Measurements from ENCODE around the gene DNAH14. TPM values are rescaled to one million over a fixed set of nuclear protein-coding genes. Genes with fewer than 3 reads are reported as not detected.

DNAH14 gene
- total and polyA plus RNA-seq, 2 experiments from 2014 or later = 14.7 to 46.1 TPM

GRCh38 chr1:225253173-225253572 is 323.7 kb downstream of the DNAH14 start:
- Histone ChIP-seq H3K4me2 (no peak overlapping the region), H3K9me2 (replicated peaks; ENCODE audit: insufficient read depth) (no peaks in the 10 kb centered on the region), H3K9me3 (ENCODE audit: low read depth) (no peaks in the 10 kb centered on the region), H3K36me3 (replicated peaks; ENCODE audit: insufficient read depth, low read depth) (no peaks in the 10 kb centered on the region), H3K27me3 (no peaks in the 10 kb centered on the region), H4K20me1 (ENCODE audit: insufficient read depth, poor library complexity, severe bottlenecking) (no peaks in the 10 kb centered on the region), H3K79me2 (no peaks in the 10 kb centered on the region), H3K4me1 (ENCODE audit: insufficient read depth) (no peaks in the 10 kb centered on the region), H2AFZ (no peak overlapping the region), H3K27ac (no peak overlapping the region), H3K4me3 (no peak overlapping the region)
- TF ChIP-seq EZH2phosphoT487 (IDR thresholded peaks at IDR 0.05; ENCODE audit: low read depth, severe bottlenecking, unreplicated experiment) (no peak), CTCF (IDR thresholded peaks at IDR 0.05; ENCODE audit: poor library complexity) (no peak), EZH2 (IDR thresholded peaks at IDR 0.05; ENCODE audit: borderline replicate concordance) (no peak)
- WGBS (ENCODE audit: low lambda C conversion rate, missing lambda C conversion rate) = 94% methylated on average over 4 of the region's 4 CpGs
- DNase-seq (ENCODE audit: low spot score) = no peak

GRCh38 chr1:225253784-225254183 is 324.3 kb downstream of the DNAH14 start:
- no peak overlapping the region for H3K27ac ChIP-seq
- WGBS (ENCODE audit: low lambda C conversion rate, missing lambda C conversion rate) = 97% methylated on average over 3 of the region's 3 CpGs
- H3K4me1 ChIP-seq (ENCODE audit: insufficient read depth) = no peaks in the 10 kb centered on the region
- no peak for DNase-seq (ENCODE audit: low spot score)
- no peaks in the 10 kb centered on the region for H3K79me2 ChIP-seq
- no peaks in the 10 kb centered on the region for H3K27me3 ChIP-seq
- no peak overlapping the region for H3K4me3 ChIP-seq
- no peaks in the 10 kb centered on the region for H4K20me1 ChIP-seq (ENCODE audit: insufficient read depth, poor library complexity, severe bottlenecking)
- no peak overlapping the region for H2AFZ ChIP-seq
- no peaks in the 10 kb centered on the region for H3K36me3 ChIP-seq (replicated peaks; ENCODE audit: insufficient read depth, low read depth)
- no peaks in the 10 kb centered on the region for H3K9me3 ChIP-seq (ENCODE audit: low read depth)
- H3K9me2 ChIP-seq (replicated peaks; ENCODE audit: insufficient read depth) = no peaks in the 10 kb centered on the region
- H3K4me2 ChIP-seq = no peak overlapping the region
- no peak for TF ChIP-seq CTCF (IDR thresholded peaks at IDR 0.05; ENCODE audit: poor library complexity)
- no peak for TF ChIP-seq EZH2phosphoT487 (IDR thresholded peaks at IDR 0.05; ENCODE audit: low read depth, severe bottlenecking, unreplicated experiment)
- no peak for TF ChIP-seq EZH2 (IDR thresholded peaks at IDR 0.05; ENCODE audit: borderline replicate concordance)

- Histone ChIP-seq H3K27me3 (no peaks in the 10 kb centered on the region), H3K36me3 (replicated peaks; ENCODE audit: insufficient read depth, low read depth) (no peaks in the 10 kb centered on the region), H3K9me2 (replicated peaks; ENCODE audit: insufficient read depth) (no peaks in the 10 kb centered on the region), H3K4me2 (no peak overlapping the region), H3K9me3 (ENCODE audit: low read depth) (no peaks in the 10 kb centered on the region), H3K79me2 (no peaks in the 10 kb centered on the region), H3K4me3 (no peak overlapping the region), H2AFZ (no peak overlapping the region), H3K4me1 (ENCODE audit: insufficient read depth) (no peaks in the 10 kb centered on the region), H4K20me1 (ENCODE audit: insufficient read depth, poor library complexity, severe bottlenecking) (no peaks in the 10 kb centered on the region), H3K27ac (no peak overlapping the region)
- TF ChIP-seq CTCF (IDR thresholded peaks at IDR 0.05; ENCODE audit: poor library complexity) = no peak
- no peak for TF ChIP-seq EZH2 (IDR thresholded peaks at IDR 0.05; ENCODE audit: borderline replicate concordance)
- no peak for TF ChIP-seq EZH2phosphoT487 (IDR thresholded peaks at IDR 0.05; ENCODE audit: low read depth, severe bottlenecking, unreplicated experiment)
- WGBS (ENCODE audit: low lambda C conversion rate, missing lambda C conversion rate) = 85% methylated on average over 4 of the region's 4 CpGs
- DNase-seq (ENCODE audit: low spot score) = no peak
Observed at GRCh38 chr1:225254676-225255075, 325.2 kb downstream of the DNAH14 start.

GRCh38 chr1:225257081-225257480 is 327.6 kb downstream of the DNAH14 start:
- H3K4me2 ChIP-seq = no peak overlapping the region
- no peak overlapping the region for H2AFZ ChIP-seq
- H3K9me3 ChIP-seq (ENCODE audit: low read depth) = peaks cover 5% of the 10 kb centered on the region
- H3K36me3 ChIP-seq (replicated peaks; ENCODE audit: insufficient read depth, low read depth) = no peaks in the 10 kb centered on the region
- H3K4me1 ChIP-seq (ENCODE audit: insufficient read depth) = no peaks in the 10 kb centered on the region
- no peak for DNase-seq (ENCODE audit: low spot score)
- H3K27ac ChIP-seq = no peak overlapping the region
- no peaks in the 10 kb centered on the region for H3K79me2 ChIP-seq
- TF ChIP-seq EZH2phosphoT487 (IDR thresholded peaks at IDR 0.05; ENCODE audit: low read depth, severe bottlenecking, unreplicated experiment) = no peak
- no peak for TF ChIP-seq CTCF (IDR thresholded peaks at IDR 0.05; ENCODE audit: poor library complexity)
- no peak for TF ChIP-seq EZH2 (IDR thresholded peaks at IDR 0.05; ENCODE audit: borderline replicate concordance)
- no peaks in the 10 kb centered on the region for H4K20me1 ChIP-seq (ENCODE audit: insufficient read depth, poor library complexity, severe bottlenecking)
- H3K9me2 ChIP-seq (replicated peaks; ENCODE audit: insufficient read depth) = no peaks in the 10 kb centered on the region
- WGBS (ENCODE audit: low lambda C conversion rate, missing lambda C conversion rate) = 95% methylated on average over 2 of the region's 2 CpGs
- H3K27me3 ChIP-seq = no peaks in the 10 kb centered on the region
- no peak overlapping the region for H3K4me3 ChIP-seq
